HepG2 (cell line): Measurements from ENCODE around the gene NOL12. TPM values are rescaled to one million over a fixed set of nuclear protein-coding genes. Genes with fewer than 3 reads are reported as not detected.

Source experiments
- FOXP1 ChIP-seq, 2 experiments: fragments of 450-650 bp in 1 of 2; IDR thresholded peaks; 2 replicates each; pipeline ENCODE4 v1.6.1; 2017 to 2018; ENCODE audit warnings: antibody characterized with exemption in 1 of 2
- GATAD2A ChIP-seq: IDR thresholded peaks from 2 replicates; pipeline ENCODE4 v1.6.1; 2016
- HMG20A ChIP-seq: IDR thresholded peaks from 2 replicates; pipeline ENCODE4 v1.6.1; 2016; ENCODE audit warnings: borderline replicate concordance
- HNRNPLL ChIP-seq: fragments of 200-400 bp; formaldehyde crosslinking; IDR thresholded peaks from 2 replicates; pipeline ENCODE4 v1.6.1; 2017; ENCODE audit warnings: mild to moderate bottlenecking, low read depth, low read length; ENCODE audit not compliant: poor library complexity, severe bottlenecking
- HOXA9 ChIP-seq: sonication (generic); formaldehyde crosslinking; IDR thresholded peaks from 2 replicates; pipeline ENCODE4 v1.8.1; 2022; ENCODE audit warnings: missing genetic modification reagents, mild to moderate bottlenecking, moderate library complexity, borderline replicate concordance
- IKZF1 ChIP-seq: fragments of 450-650 bp; IDR thresholded peaks from 2 replicates; pipeline ENCODE4 v1.7.1; 2016
- IRX3 ChIP-seq: sonication (generic); formaldehyde crosslinking; IDR thresholded peaks from 2 replicates; pipeline ENCODE4 v1.8.1; 2023; ENCODE audit warnings: mild to moderate bottlenecking, low read depth, missing genetic modification reagents, borderline replicate concordance
- KLF13 ChIP-seq: sonication (generic); formaldehyde crosslinking; IDR thresholded peaks from 2 replicates; pipeline ENCODE4 v1.4.0; 2020; ENCODE audit warnings: mild to moderate bottlenecking, missing genetic modification reagents
- MIER2 ChIP-seq: IDR thresholded peaks from 2 replicates; pipeline ENCODE4 v1.6.1; 2016; ENCODE audit warnings: missing biosample characterization, missing genetic modification reagents
- NBN ChIP-seq: fragments of 450-650 bp; conservative IDR thresholded peaks from 2 replicates; pipeline ENCODE4 v1.6.1; 2017
- POLR2AphosphoS2 ChIP-seq: IDR thresholded peaks from 2 replicates; pipeline ENCODE4 v1.6.1; 2011; ENCODE audit warnings: low read depth, low read length, improper control_type of control experiment
- PREB ChIP-seq: sonication (generic); formaldehyde crosslinking; IDR thresholded peaks from 2 replicates; pipeline ENCODE4 v1.4.0; 2020; ENCODE audit warnings: missing genetic modification reagents
- REXO4 ChIP-seq: sonication (generic); formaldehyde crosslinking; IDR thresholded peaks from 2 replicates; pipeline ENCODE4 v1.8.0; 2022; ENCODE audit warnings: missing genetic modification reagents, mild to moderate bottlenecking, borderline replicate concordance
- SIN3B ChIP-seq: fragments of 150-350 bp; IDR thresholded peaks from 2 replicates; pipeline ENCODE4 v1.6.1; 2014; ENCODE audit warnings: low read length
- SSRP1 ChIP-seq: IDR thresholded peaks from 2 replicates; pipeline ENCODE4 v1.6.1; 2016; ENCODE audit warnings: control low read depth
- TRIM22 ChIP-seq: fragments of 450-650 bp; IDR thresholded peaks from 2 replicates; pipeline ENCODE4 v1.6.1; 2017
- ZBTB26 ChIP-seq: IDR thresholded peaks from 2 replicates; pipeline ENCODE4 v1.6.1; 2016; ENCODE audit warnings: missing compliant biosample characterization, missing genetic modification reagents, borderline replicate concordance
- ZEB1 ChIP-seq: IDR thresholded peaks from 2 replicates; pipeline ENCODE4 v1.6.1; 2012; ENCODE audit warnings: mild to moderate bottlenecking, low read depth, inconsistent platforms; ENCODE audit not compliant: insufficient replicate concordance
- ZFP91 ChIP-seq: sonication (generic); formaldehyde crosslinking; IDR thresholded peaks from 2 replicates; pipeline ENCODE4 v1.9.0; 2022; ENCODE audit warnings: missing genetic modification reagents, mild to moderate bottlenecking, borderline replicate concordance
- ZFY ChIP-seq: sonication (generic); formaldehyde crosslinking; IDR thresholded peaks from 2 replicates; pipeline ENCODE4 v1.4.0; 2020; ENCODE audit warnings: missing genetic modification reagents
- ZNF274 ChIP-seq: sonication (generic); formaldehyde crosslinking; IDR thresholded peaks from 2 replicates; pipeline ENCODE4 v1.5.1; 2020; ENCODE audit warnings: mild to moderate bottlenecking, missing genetic modification reagents
- ZNF335 ChIP-seq: sonication (generic); formaldehyde crosslinking; IDR thresholded peaks from 2 replicates; pipeline ENCODE4 v1.4.0; 2020; ENCODE audit warnings: missing genetic modification reagents
- ZNF33A ChIP-seq: sonication (generic); formaldehyde crosslinking; IDR thresholded peaks from 2 replicates; pipeline ENCODE4 v1.5.1; 2020; ENCODE audit warnings: missing genetic modification reagents, mild to moderate bottlenecking, moderate library complexity, borderline replicate concordance
- ZNF605 ChIP-seq: sonication (generic); formaldehyde crosslinking; IDR thresholded peaks from 2 replicates; pipeline ENCODE4 v1.8.0; 2022; ENCODE audit warnings: mild to moderate bottlenecking, missing genetic modification reagents
- ZSCAN5A ChIP-seq: sonication (generic); formaldehyde crosslinking; IDR thresholded peaks from 2 replicates; pipeline ENCODE4 v1.8.0; 2022; ENCODE audit warnings: mild to moderate bottlenecking, missing genetic modification reagents, borderline replicate concordance
- polyA plus RNA-seq, 8 experiments: library from polyadenylated mRNA; depleted of rRNA in 3 of 8; stranded (reverse) in 7 of 8; unstranded in 1 of 8; fragments of >200 nt; fragmentation: Illumina TruSeq in 4 of 8; extraction: Trizol in 4 of 8; gene quantifications; 2 replicates each; pipeline versions ENCODE4 v1.2.1 to v1.2.3, GENCODE V29; 2011 to 2016; ENCODE audit warnings: low read depth in 4 of 8, missing spikeins in 1 of 8, mixed read lengths in 1 of 8; ENCODE audit not compliant: insufficient read depth in 1 of 8
- total RNA-seq, 5 experiments: library from RNA; depleted of rRNA; stranded (reverse); fragments of >200 nt; fragmentation: Illumina TruSeq; extraction: Trizol; gene quantifications; 2 replicates each; pipeline ENCODE4 v1.2.3, GENCODE V29; 2016; ENCODE audit warnings: low read depth in 1 of 5

NOL12 gene
- total and polyA plus RNA-seq, 2 of the 13 experiments (the other 11 are each of a cell fraction or from before 2014, with no cell fraction given): 14.3 to 31.4 TPM

- TF ChIP-seq TRIM22: no peak
- TF ChIP-seq NBN: no peak
- TF ChIP-seq IKZF1: no peak
- no peak for TF ChIP-seq ZSCAN5A (CRISPR knock-in tag)
- no peak for TF ChIP-seq SSRP1 (CRISPR knock-in tag)
- TF ChIP-seq ZNF605 (CRISPR knock-in tag): no peak
- TF ChIP-seq HOXA9 (CRISPR knock-in tag): no peak
- TF ChIP-seq ZFY: peak; percentile 77
- no peak for TF ChIP-seq ZBTB26
- no peak for TF ChIP-seq MIER2
- 0 out of 2 replicates have a peak, but pooled peaks have one; percentile 4 for TF ChIP-seq SIN3B
- no peak for TF ChIP-seq ZNF335 (CRISPR knock-in tag)
- TF ChIP-seq POLR2AphosphoS2: no peak
- TF ChIP-seq HNRNPLL: peak; percentile 65
- TF ChIP-seq IRX3 (CRISPR knock-in tag): no peak
- TF ChIP-seq ZNF274 (CRISPR knock-in tag): no peak
- no peak for TF ChIP-seq ZNF33A (CRISPR knock-in tag)
- no peak for TF ChIP-seq ZEB1
- no peak for TF ChIP-seq REXO4 (CRISPR knock-in tag)
- no peak for TF ChIP-seq PREB (CRISPR knock-in tag)
- no peak for TF ChIP-seq FOXP1 (IDR thresholded peaks at IDR 0.05)
- no peak for TF ChIP-seq FOXP1 (CRISPR knock-in tag; IDR thresholded peaks at IDR 0.05)
- no peak for TF ChIP-seq HMG20A
- TF ChIP-seq KLF13 (CRISPR knock-in tag): no peak
- TF ChIP-seq ZFP91 (CRISPR knock-in tag): no peak
- no peak for TF ChIP-seq GATAD2A (CRISPR knock-in tag)
Observed at GRCh38 chr22:37658133-37659065, 27.7 kb upstream of the NOL12 start, which contains the start of gene PDXP (continued).
